WTC11 (cell line): ENCODE measurements around the gene MAMLD1.

Source experiments
- ATF3 ChIP-seq: sonication (generic); formaldehyde crosslinking; conservative IDR thresholded peaks from 2 replicates; pipeline ENCODE4 v1.8.1; 2022; ENCODE audit warnings: mild to moderate bottlenecking, missing genetic modification reagents
- ATF6 ChIP-seq: sonication (generic); formaldehyde crosslinking; IDR thresholded peaks from 2 replicates; pipeline ENCODE4 v1.8.1; 2023; ENCODE audit warnings: mild to moderate bottlenecking, missing genetic modification reagents
- CREB1 ChIP-seq: sonication (generic); formaldehyde crosslinking; IDR thresholded peaks from 2 replicates; pipeline ENCODE4 v1.8.0; 2023; ENCODE audit warnings: mild to moderate bottlenecking, missing genetic modification reagents
- CREM ChIP-seq: sonication (generic); formaldehyde crosslinking; IDR thresholded peaks from 2 replicates; pipeline ENCODE4 v1.8.1; 2022; ENCODE audit warnings: mild to moderate bottlenecking, missing genetic modification reagents, moderate library complexity
- CTCF ChIP-seq: fragments of 200-600 bp; IDR thresholded peaks from 2 replicates; pipeline ENCODE4 v1.8.0; 2022; ENCODE audit warnings: antibody characterized with exemption
- FOXJ3 ChIP-seq: sonication (generic); formaldehyde crosslinking; IDR thresholded peaks from 2 replicates; pipeline ENCODE4 v1.9.0; 2021; ENCODE audit warnings: missing genetic modification reagents, mild to moderate bottlenecking, borderline replicate concordance
- IRF2 ChIP-seq: sonication (generic); formaldehyde crosslinking; IDR thresholded peaks from 2 replicates; pipeline ENCODE4 v1.8.0; 2022; ENCODE audit warnings: low read depth, missing genetic modification reagents, borderline replicate concordance
- NFE2L1 ChIP-seq: sonication (generic); formaldehyde crosslinking; IDR thresholded peaks from 2 replicates; pipeline ENCODE4 v1.8.1; 2023; ENCODE audit warnings: missing genetic modification reagents
- SMAD3 ChIP-seq: sonication (generic); formaldehyde crosslinking; IDR thresholded peaks from 2 replicates; pipeline ENCODE4 v1.8.0; 2022; ENCODE audit warnings: missing genetic modification reagents, mild to moderate bottlenecking, borderline replicate concordance
- TCF7 ChIP-seq: sonication (generic); formaldehyde crosslinking; IDR thresholded peaks from 2 replicates; pipeline ENCODE4 v1.8.0; 2022; ENCODE audit warnings: mild to moderate bottlenecking, low read depth, missing genetic modification reagents, moderate library complexity
- USF1 ChIP-seq: sonication (generic); formaldehyde crosslinking; IDR thresholded peaks from 2 replicates; pipeline ENCODE4 v1.8.0; 2022; ENCODE audit warnings: mild to moderate bottlenecking, missing genetic modification reagents

- no peak for TF ChIP-seq SMAD3 (CRISPR knock-in tag)
- TF ChIP-seq NFE2L1 (CRISPR knock-in tag), result no peak
- no peak for TF ChIP-seq CTCF
- TF ChIP-seq CREM (CRISPR knock-in tag), result no peak
- no peak for TF ChIP-seq FOXJ3 (CRISPR knock-in tag)
- TF ChIP-seq CREB1 (CRISPR knock-in tag), result no peak
- TF ChIP-seq ATF3 (CRISPR knock-in tag), result no peak
- TF ChIP-seq USF1 (CRISPR knock-in tag), result no peak
- no peak for TF ChIP-seq TCF7 (CRISPR knock-in tag)
- TF ChIP-seq IRF2 (CRISPR knock-in tag), result no peak
- TF ChIP-seq ATF6 (CRISPR knock-in tag), result no peak
These were observed 179.7 kb downstream of the MAMLD1 start for GRCh38 chrX:150542846-150543229.
